ENCODE measurements around the gene CXCR5.

Gene CXCR5

DNA sequence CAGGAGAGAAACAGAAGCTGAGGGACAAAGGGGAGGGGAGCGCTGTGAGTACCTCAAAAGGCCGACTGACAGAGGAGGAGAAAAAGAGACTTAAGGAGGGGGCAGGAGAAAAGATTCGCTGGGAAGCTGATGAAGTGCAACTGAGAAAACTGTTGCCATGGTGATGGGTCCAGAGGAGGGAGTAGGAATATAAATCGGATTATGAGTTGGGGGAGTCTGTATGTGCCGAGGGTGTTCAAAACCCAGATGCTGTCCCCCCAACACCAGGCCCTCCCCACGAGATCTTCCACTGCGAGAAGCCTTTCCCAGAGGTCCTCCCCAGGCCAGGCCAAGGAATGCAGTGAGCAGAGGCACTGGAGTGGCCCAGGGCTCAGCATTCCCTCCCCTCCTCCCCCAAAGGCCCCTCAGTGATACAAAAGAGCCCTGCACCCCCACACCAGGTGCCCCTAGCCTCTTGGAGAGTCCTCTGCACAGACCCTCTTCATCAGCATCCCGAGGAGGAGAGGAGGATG lies 55.8 kb downstream of the CXCR5 start:
- no peaks in the 10 kb centered on the region for H3K27me3 ChIP-seq (ENCODE audit: control insufficient read depth in 1 of 2, insufficient read depth in 2 of 2, low read length in 2 of 2)
- H3K9me3 ChIP-seq (ENCODE audit: low read length): no peaks in the 10 kb centered on the region
- H3K4me1 ChIP-seq (ENCODE audit: insufficient read depth, low read length): no peaks in the 10 kb centered on the region
- H3K27ac ChIP-seq (ENCODE audit: low read depth, low read length): no peak overlapping the region
- H3K36me3 ChIP-seq (ENCODE audit: insufficient read depth, low read length): no peaks in the 10 kb centered on the region
- H3K9ac ChIP-seq (ENCODE audit: low read length): no peak overlapping the region
- H3K4me3 ChIP-seq (ENCODE audit: low read depth in 1 of 2, low read length in 2 of 2): no peak overlapping the region

DNA sequence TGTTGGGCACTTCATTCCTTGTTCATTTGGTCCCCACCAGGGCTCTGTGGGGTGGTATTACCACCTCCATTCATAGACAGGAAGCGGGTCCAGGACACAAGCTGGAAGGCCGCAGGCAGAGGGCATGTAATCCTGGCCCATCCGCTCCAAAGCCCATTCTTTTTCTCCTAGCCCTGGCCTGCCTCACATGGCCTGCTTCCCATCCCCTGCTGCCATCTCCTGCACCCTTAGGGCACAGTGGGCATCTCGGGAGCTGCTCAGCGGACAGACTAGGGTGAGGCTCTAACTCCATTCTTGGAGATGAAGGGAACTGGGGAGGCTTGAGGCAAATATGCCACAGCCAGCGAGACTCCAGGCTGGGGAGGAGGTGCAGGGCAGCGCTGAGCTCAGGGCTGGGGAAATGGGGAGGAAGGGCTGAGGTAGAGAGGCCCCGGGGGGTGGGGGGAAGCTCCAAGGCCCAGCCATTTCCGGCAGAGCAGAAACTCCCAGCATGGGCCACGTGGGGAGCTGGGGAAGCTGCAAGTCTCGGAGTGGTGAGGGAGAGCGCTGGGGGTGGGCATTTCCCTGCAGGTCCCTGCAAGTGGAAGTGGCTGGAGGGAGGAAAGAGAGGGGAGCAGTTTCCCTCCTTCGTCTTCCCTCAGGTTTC lies 56.4 kb downstream of the CXCR5 start:
- H3K27me3 ChIP-seq (ENCODE audit: control insufficient read depth in 1 of 2, insufficient read depth in 2 of 2, low read length in 2 of 2): no peaks in the 10 kb centered on the region
- H3K9me3 ChIP-seq (ENCODE audit: low read length): no peaks in the 10 kb centered on the region
- H3K36me3 ChIP-seq (ENCODE audit: insufficient read depth, low read length): no peaks in the 10 kb centered on the region
- no peaks in the 10 kb centered on the region for H3K4me1 ChIP-seq (ENCODE audit: insufficient read depth, low read length)
- no peak overlapping the region for H3K27ac ChIP-seq (ENCODE audit: low read depth, low read length)
- H3K4me3 ChIP-seq (ENCODE audit: low read depth in 1 of 2, low read length in 2 of 2): no peak overlapping the region
- H3K9ac ChIP-seq (ENCODE audit: low read length): no peak overlapping the region

- Histone ChIP-seq H3K4me3 (ENCODE audit: low read depth in 1 of 2, low read length in 2 of 2) (no peak overlapping the region), H3K4me1 (ENCODE audit: insufficient read depth, low read length) (no peaks in the 10 kb centered on the region), H3K36me3 (ENCODE audit: insufficient read depth, low read length) (no peaks in the 10 kb centered on the region), H3K9ac (ENCODE audit: low read length) (no peak overlapping the region), H3K27me3 (ENCODE audit: control insufficient read depth in 1 of 2, insufficient read depth in 2 of 2, low read length in 2 of 2) (no peaks in the 10 kb centered on the region), H3K9me3 (ENCODE audit: low read length) (no peaks in the 10 kb centered on the region), H3K27ac (ENCODE audit: low read depth, low read length) (no peak overlapping the region)
Observed at GRCh38 chr11:118947091-118947490, 63.4 kb downstream of the CXCR5 start.

Measured in muscle layer of colon (tissue), 2 donors.